Gastroesophageal sphincter (tissue), 3 donors: Measurements from ENCODE around the gene STAT2.

Experiments used
- CTCF ChIP-seq, 4 experiments: fragments of 200-600 bp in 2 of 4; fragments of 450-650 bp in 2 of 4; sonication (generic) in 1 of 4; IDR thresholded peaks; one replicate each; pipeline ENCODE4 v1.5.1; 2017 to 2019; ENCODE audit warnings: antibody characterized with exemption in 4 of 4, mild to moderate bottlenecking in 2 of 4, moderate library complexity in 2 of 4
- EP300 ChIP-seq: sonication (generic); formaldehyde crosslinking; IDR thresholded peaks from one replicate; pipeline ENCODE4 v1.6.1; 2017; ENCODE audit warnings: antibody characterized with exemption, mild to moderate bottlenecking
- POLR2A ChIP-seq, 2 donors: fragments of 450-650 bp; IDR thresholded peaks; one replicate each; pipeline ENCODE4 v1.6.1; 2017; ENCODE audit warnings: antibody characterized with exemption in 2 of 2, mild to moderate bottlenecking in 2 of 2, moderate library complexity in 1 of 2
- POLR2AphosphoS5 ChIP-seq: sonication (generic); formaldehyde crosslinking; IDR thresholded peaks from one replicate; pipeline ENCODE4 v1.6.1; 2017; ENCODE audit warnings: antibody characterized with exemption

- TF ChIP-seq CTCF (IDR thresholded peaks at IDR 0.05) = no peak
- no peak for TF ChIP-seq POLR2A (IDR thresholded peaks at IDR 0.05)
- no peak for TF ChIP-seq POLR2AphosphoS5
- no peak for TF ChIP-seq EP300
Measured at GRCh38 chr12:56373515-56373914, 13.6 kb upstream of the STAT2 start.
